Stimulated activated CD4-positive, alpha-beta T cell treated with anti-CD3 and anti-CD28 coated beads, Interleukin-2, amount 100 ng/mL, for 48 hours (primary cell): ENCODE results near the gene EXOC1L.
"Not testable (repeated sequence)": the region's sequence is repeated elsewhere in the genome, so short reads cannot be mapped to it uniquely, and the experiment has no call there.

Experiments
- DNase-seq, 2 donors: peaks; one replicate each; pipeline ENCODE4 v3.0.0-alpha.2; 2020

The EXOC1L gene

DNA sequence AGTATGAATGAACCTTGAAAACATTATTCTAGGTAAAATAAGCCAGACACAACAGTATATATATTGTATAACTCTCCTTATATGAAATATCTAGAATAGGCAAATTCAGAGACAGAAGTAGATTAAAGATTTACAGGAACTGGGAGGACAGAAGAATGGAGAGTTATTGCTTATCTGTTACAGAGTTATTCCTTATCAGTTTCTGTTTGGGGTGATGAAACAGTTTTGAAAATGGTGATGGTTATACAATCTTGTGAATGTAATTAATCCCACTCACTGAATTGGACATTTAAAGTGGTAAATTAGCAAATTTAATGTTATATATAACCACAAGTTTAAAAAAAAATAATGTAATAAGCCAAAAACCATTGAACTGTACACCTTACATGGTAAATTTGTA, 19.4 kb downstream of the EXOC1L start:
- DNase-seq = no peak

DNA sequence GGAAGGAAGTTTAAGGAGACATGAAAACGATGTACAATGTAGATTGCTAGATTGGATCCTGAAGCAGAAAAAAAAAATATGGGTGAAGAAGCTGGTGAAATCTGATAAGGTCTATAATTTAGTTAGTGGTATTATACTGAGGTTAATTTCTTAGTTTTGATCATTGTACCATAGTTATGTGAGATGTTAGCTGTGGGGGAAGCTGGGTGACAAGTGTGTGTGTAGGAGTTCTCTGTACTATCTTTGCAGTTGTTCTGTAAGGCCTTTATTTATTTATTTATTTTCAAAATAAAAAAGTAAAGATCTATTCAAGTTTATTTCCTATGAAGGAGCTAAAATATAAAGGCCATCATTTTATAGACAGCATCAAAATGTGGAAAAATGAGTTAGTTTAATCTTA, 21.4 kb downstream of the EXOC1L start:
- no peak for DNase-seq

DNA sequence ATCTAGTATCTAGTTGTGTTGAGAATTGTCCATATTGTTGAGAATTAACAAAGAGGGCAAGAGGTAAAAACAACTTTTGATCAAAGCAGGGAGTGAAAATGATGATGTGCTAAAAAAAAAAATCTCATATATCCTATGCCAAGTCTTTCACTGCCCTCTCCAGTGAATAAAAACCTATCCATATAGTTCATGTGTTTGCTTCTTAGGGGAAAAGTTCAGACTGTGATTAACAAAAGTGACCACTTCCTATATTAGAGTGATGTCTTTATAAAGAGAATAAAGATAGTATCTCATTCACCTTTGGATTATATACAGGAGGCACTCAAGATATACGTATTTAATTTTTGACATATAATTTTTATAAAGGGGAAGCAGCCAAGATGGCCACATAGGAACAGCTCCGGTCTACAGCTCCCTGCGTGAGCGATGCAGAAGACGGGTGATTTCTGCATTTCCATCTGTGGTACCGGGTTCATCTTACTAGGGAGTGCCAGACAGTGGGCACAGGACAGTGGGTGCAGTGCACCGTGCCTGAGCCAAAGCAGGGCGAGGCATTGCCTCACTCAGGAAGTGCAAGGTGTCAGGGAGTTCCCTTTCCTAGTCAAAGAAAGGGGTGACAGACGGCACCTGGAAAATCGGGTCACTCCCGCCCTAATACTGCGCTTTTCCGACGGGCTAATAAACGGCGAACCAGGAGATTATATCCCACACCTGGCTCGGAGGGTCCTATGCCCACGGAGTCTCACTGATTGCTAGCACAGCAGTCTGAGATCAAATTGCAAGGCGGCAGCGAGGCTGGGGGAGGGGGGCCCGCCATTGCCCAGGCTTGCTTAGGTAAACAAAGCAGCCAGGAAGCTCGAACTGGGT, 22.0 kb downstream of the EXOC1L start:
- not testable (repeated sequence) for DNase-seq

DNA sequence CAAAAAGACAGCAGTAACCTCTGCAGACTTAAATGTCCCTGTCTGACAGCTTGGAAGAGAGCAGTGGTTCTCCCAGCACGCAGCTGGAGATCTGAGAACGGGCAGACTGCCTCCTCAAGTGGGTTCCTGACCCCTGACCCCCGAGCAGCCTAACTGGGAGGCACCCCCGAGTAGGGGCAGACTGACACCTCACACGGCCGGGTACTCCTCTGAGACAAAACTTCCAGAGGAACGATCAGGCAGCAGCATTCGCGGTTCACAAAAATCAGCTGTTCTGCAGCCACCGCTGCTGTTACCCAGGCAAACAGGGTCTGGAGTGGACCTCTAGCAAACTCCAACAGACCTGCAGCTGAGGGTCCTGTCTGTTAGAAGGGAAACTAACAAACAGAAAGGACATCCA, 22.7 kb downstream of the EXOC1L start:
- not testable (repeated sequence) for DNase-seq

DNA sequence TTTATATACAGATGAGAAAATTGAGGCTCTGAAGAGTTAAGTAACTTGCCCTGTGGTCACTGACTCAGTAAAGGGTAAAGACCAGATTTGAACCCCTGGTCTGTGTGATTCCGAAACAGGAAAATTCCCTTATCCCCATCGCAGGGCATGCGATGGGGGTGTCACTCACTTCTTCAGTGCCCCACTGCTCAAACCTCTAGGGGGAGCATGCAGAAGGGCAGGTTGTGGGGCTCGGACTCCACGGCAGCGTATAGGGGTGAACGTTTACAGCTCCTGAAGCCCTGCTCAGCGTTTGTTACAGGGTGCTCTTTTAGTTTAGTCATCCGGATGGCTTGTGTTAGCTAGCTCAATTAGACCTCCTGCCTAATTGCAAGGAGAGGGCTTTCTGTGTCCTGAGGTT, 30.1 kb downstream of the EXOC1L start:
- no peak for DNase-seq

DNA sequence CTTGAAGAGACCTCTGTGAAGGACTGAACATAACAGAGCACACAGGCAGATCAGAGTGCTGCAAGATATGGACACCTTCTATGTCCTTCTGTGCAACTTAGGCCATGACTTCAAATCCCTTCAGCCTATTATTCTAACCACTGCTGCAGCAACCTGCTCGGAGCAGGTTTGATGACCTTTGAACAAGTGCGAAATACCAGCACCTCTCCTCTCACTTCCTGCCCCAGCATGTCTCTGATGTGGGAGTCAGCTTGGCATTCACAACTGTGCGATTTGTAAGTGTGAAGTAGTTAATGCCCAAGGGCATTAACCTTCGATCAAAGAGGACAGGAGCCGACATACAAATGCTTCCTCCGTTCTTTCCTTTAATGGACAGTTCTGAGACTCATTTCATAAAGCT, 32.3 kb downstream of the EXOC1L start:
- DNase-seq = no peak

DNA sequence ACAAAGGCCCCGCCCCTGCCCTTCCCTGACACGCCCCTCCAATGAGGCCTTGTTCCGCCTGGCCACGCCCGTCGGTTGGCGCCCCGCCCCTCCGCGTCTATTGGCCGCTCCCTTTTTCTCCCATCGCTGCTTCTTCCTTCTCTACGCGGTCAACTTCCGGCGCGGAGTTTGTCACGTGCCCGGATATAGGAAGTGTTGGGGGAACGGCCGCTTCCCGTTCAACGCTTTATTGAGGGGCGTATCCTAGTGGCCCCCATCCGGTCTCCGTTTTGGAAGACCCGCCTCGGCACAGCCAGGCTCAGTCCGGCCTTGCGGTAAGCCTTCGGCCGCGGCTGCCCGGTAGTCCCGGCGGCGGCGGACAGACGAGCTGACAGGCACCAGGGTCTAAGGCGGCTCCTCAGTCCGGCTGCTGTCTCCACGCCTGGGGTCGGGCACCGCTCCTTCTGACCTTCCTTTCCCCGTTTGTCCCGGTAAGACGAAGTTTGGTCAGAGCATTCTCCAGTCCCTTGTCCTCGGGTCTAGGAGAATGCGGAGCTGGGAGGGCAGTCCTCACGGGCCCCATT, 34.0 kb downstream of the EXOC1L start, which contains the start of gene EXOC1:
EXOC1 (plus strand) TSS at position 165 of the 563 bp plus-strand sequence. CDS start 4,676 bp downstream, outside the sequence.
- peak; percentile 98 to 99 for DNase-seq

DNA sequence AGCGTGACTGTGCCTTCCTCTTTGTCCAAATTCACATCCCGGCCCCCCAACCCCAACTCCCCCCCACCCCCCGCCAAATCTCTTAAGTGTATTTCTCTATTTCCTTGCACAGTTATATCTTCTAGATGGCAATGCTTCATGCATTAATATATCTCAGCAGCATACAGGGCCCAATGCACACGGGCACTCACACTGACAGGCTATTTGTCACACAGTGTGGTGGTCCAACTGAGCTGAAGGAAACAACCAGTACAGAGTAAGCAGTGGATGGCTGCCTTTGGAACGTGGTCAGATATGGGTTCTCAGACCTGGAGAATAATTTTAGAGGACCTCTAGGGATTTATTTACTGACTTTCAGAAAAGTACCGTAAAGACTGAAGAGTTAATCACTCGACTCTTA, 34.5 kb downstream of the EXOC1L start:
- no peak for DNase-seq

DNA sequence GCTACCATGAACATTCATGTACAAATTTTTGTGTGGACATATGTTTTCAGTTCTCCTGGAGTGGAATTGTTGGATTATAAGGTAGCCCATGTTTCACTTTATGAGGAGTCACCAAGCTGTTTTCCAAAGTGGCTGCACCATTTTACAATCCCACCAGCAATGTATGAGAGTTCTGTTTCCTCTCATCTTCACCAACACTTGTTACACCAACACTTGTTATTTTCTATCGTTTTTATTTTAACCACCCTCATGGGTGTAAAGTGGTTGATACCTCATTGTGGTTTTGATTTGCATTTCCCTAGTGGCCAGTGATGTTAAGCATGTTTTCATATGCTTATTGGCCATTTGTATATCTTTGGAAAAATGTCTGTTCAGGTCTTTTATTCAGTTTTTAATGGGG, 38.0 kb downstream of the EXOC1L start:
- no peak for DNase-seq

DNA sequence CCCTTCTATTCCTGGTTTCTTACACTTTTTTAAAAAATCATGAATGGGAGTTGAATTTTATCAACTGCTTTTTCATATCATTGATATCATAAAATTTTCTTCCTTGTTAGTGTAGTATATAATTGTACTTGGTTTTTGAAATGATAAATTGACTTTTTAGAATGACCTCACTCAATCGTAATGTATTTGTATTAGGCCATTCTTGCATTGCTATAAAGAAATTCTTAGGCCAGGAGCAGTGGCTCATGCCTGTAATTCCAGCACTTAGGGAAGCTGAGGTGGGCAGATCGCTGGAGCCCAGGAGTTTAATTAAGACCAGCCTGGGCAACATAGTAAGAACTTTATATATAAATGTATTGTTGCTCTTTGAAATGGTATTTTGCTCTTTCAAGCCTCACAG, 40.1 kb downstream of the EXOC1L start:
- no peak for DNase-seq

DNA sequence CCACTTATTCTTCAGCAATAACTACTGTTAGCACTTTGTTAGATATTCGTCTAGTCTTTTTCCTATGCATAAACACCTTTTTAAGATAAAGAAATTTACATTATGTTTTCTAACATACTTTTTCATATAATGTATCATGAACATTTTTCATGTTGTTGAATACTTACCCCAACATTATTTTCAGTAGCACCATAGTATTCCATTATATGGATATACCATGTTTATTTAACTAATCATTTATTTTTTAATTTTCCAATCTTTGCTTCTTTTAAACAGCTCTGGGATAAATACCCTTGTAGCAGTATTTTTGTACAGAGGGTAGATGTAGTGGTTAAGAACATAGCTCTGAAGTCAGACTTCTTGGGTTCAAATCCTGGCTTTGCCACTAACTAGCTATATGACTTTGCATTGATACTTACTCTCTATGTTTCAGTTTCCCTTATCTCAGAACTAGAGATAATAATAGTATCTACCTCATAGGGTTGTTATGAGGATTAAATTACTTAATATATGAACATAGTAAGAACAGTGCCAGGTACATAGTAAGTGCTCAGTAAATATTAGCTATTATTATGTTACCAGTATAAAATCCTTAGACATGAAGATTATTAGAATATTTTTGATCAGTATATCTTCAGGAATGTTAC, 45.1 kb downstream of the EXOC1L start:
- DNase-seq = no peak

DNA sequence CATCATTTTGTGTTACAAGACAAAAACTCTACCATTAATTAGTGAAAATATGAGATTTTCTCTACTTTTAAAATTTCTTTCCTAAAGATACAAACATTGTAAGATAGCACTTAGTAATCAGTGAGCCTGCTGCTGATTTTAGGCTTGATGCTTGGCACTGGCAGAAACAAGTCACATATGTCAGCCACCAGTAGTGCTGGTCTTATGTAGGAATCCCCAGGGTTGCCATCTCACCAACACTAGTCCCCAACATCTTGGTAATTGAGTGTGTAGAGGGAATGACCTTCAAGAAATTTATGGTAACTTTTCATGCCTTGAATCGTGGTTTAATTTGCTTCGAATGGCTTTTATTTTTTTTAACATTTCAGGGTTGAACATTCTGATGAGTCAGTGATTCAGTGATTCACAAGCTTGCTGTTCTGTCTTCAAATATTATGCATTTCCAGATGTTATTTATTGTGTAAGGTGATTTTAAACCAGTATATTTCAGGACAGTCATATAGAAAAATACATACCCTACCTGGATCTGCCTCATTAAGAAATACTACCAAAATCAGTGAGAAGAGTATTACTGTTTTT, 45.7 kb downstream of the EXOC1L start:
- DNase-seq = no peak

DNA sequence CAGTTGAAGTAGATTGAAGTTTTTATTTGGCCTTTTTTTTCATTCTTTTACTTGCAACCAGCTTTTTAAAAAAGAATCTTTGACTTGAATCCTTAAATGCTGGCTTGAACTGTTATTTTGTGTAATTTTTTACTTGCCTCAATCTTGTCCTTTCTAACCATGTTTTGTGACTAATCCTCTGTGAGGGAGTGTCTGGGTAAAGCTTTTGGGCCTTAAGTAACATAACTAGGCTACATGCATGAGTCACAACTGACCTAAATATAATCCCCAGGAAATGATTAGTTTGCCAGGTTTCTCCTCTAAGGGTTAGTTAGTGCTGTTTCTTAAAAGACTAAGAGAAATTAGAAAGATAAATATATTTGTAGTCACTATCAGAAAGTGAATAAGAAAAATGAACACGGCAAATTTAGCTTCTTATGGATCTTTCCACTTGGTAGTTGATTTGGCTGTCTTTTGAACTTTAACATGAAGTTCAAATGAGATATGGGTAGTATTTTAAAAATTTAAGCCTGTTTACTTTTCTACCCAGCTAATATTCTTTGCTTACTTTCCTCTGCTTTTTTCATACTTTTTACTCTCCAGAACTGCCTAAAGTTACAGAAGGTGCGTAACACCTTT, 46.8 kb downstream of the EXOC1L start:
- DNase-seq = no peak

DNA sequence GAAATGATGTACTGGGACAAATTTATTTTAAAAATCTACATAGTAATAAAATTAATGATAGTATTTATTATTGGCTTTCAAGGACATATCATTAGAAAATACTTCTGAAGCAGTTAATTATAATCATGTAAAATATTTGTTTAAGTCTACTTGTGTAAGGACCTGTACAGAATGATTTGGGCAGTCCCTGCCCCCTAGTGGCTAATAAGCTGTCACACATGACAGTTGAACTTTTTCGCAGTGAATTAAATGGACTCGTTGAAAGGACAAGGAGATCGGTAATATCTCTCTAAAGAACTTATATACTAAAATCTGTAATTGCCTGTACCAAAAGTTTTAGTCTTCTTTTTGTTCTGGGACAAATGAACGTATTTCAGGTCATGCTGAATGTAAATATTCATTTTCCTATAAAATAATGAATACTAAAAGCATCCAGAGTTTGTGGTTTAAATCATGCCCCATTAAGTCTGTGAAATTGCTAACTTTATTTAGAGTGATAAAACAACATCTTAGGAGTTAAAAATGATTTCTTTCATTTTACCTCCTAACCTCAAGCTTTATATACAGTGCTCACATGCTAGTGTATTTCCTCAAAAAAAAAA, 47.5 kb downstream of the EXOC1L start:
- no peak for DNase-seq

DNA sequence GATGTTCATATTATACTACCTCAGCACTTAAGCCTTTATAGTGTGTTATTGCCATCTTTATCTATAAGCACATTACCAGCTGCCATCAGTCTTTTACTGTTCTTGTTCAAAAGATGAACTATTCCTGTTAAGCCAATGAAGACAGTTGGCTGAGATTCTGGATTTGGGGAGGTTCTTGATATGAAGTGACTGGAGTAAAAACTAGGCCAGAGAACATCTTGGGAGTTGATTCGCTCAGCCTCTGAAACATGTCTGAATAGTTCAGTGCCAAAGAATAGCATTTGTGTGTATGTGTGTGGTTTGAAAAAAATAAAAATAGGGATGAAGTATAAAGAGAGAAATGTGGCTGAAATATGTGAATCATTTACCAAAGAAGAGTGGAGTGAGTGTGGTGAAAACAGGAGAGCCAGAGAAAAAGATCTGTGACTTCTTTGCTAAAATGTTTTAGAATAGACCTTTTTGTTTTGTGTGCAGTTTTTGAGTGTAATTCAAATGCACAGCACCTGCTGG, 49.0 kb downstream of the EXOC1L start:
- no peak for DNase-seq

DNA sequence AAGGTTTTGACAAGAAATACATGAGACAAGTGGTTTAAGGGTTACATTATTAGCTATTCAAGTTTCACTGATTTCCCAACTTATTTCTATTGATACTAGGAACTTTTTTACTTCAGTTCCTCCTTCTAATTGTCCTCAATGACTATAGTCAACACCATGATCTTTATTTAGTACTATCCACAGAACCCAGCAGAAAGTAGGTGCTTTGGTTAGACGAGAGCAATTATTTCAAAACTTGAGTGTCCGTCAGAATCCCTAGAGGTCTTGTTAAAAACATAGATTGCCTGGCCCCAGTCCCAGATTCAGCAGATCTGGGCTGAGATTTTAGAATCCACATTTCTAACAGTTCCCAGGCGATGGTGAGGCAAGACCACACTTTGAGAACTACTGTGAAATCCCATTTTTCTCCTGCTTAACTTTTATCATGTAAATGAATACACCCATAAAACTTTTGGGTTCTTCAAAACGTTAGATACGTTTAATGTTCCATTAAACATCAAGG, 51.8 kb downstream of the EXOC1L start:
- DNase-seq = no peak

DNA sequence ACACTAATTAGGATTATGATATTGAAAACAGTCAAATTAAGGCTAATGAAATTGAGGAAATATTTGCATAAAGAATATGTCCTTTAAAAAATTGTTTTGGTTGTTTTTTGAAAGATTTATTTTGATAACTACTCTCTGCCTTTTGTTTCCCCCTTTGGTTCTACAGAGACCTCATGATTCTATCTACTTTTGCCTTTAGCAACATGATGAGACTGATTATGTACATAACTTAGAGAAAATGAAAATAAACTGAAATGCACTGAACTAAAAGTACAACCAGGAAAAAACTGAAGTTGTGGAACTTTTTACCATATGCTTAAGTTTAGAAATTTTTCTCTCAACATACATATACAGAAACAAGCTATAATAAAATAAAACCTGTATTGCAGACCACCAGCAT, 55.2 kb downstream of the EXOC1L start:
- no peak for DNase-seq

DNA sequence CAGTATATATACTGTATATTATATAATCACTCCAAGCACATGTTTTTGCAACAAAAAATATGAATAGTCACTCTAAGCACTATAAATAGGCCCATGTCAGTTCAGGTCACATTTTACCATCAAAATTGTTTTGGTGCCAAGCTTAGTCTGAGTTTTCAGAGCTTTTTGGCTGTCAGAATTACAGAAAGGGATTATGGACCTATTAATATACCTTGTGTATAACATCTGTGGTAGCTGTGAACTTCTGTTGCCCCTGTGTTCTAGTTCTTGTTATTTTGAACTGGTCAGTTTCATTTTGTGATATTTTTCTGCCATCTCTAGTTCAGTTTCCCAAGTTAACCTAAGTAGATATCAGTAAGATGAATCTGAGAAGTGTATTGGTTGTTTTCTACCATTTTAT, 56.8 kb downstream of the EXOC1L start:
- DNase-seq = no peak

DNA sequence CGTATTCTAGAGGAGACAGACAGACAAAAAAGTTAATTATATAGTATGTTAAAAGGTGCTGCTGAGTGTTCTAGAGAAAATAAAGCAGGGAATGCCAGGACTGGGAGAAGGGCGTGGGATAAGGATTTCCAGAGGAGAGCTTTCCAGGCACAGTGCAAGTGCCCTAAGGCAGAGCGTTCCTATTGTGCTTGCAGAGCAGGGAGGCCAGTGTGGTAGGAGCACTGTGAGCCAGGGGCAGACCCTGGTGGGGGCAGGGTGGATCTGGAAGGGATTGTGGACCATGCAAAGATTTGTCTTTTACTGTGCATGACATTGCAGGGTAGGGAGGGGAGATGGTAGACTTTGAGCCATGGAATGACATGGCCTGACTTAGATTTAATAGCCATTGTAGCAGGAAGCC, 59.6 kb downstream of the EXOC1L start:
- no peak for DNase-seq

DNA sequence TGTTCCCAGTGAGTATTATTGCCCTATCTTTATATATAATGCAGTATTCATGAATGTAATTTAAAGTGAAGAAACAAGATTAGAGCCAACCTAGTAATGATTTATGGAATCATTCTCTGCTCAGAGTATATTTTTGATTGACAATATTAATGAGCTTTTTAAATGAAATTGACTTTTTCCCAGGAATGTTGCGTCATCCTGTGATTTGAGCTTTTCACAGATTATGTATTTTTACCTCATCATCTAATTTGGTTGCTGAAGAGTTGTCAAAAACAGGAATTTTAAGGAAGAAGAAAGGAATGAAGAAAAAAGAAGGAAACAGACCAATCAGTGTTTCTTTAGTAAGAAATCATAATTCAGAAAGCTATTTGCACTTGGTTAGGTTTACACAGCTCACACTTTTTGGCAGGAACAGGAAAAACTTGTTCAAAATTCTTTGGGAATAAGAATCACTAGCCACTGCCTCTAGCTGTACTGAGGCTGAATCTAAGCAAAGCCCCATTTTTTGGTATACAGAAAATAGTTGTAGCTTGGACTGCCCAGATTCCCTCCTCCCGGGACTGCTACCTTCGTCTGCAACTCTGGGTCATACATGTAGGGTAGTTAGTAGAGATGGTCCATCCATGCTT, 61.2 kb downstream of the EXOC1L start:
- no peak for DNase-seq

DNA sequence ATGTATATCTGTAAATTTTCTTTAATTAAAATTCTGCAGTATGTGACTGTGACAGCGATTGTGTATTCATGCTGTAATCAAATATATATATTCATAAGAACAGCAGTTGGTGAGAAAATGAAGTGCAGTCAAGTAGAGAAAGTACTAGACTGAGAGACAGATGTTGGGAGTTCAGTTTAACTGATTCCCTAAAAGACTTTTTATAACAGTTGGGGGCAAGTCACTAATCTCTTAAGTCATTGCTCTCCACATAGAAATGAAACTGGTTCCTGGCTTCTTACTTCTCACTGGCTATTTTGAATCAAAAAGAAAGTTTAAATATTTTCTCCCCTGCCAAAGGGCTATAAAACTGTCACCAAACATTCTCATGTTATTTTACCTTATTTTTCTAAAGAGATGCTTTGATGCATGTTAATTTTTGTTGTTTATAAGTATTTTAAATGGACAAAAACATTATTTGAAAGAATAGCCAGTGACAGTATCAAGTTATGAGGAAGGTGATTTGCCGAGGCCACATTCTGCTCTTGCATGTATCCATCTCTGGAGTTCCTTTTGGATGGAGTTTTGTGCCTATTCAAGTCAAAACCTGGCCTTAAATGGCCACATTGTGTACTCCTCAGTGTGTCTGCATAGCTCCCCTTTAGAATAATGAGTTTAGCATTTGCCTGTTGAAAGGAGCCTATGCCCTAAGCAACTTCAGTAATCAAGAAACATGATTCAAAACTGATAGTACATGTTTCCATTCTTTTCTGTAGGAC, 64.7 kb downstream of the EXOC1L start:
- no peak for DNase-seq
